Measurements from ENCODE around the gene BCHE.

BCHE gene

GRCh38 chr3:165837058-165837525, at the start of gene BCHE:
BCHE (minus strand) TSS chr3:165837423; CDS start chr3:165831033, 6,390 bp downstream.
- no peak for DNase-seq

- DNase-seq = no peak
Observed at GRCh38 chr3:165885558-165886270, 48.5 kb upstream of the BCHE start.

- DNase-seq = no peak
Observed at GRCh38 chr3:165884518-165884917, 47.3 kb upstream of the BCHE start.

GRCh38 chr3:165883863-165884478, 46.7 kb upstream of the BCHE start:
- DNase-seq = no peak

- no peak for DNase-seq
Observed at GRCh38 chr3:165883117-165883516, 45.9 kb upstream of the BCHE start.

GRCh38 chr3:165875644-165876043, 38.4 kb upstream of the BCHE start:
- DNase-seq = no peak

GRCh38 chr3:165874663-165875489, 37.7 kb upstream of the BCHE start:
- DNase-seq = no peak

- no peak for DNase-seq
Observed at GRCh38 chr3:165868088-165868487, 30.9 kb upstream of the BCHE start.

GRCh38 chr3:165859061-165859460, 21.8 kb upstream of the BCHE start:
- no peak for DNase-seq

- DNase-seq = no peak
Observed at GRCh38 chr3:165855581-165855980, 18.4 kb upstream of the BCHE start.

- no peak for DNase-seq
Observed at GRCh38 chr3:165854696-165855095, 17.5 kb upstream of the BCHE start.

GRCh38 chr3:165852711-165853110, 15.5 kb upstream of the BCHE start:
- no peak for DNase-seq

- no peak for DNase-seq
Observed at GRCh38 chr3:165852191-165852590, 15.0 kb upstream of the BCHE start.

- no peak for DNase-seq
Observed at GRCh38 chr3:165846056-165846455, 8.8 kb upstream of the BCHE start.

GRCh38 chr3:165839296-165840076, 2.3 kb upstream of the BCHE start:
- DNase-seq = no peak

- DNase-seq = no peak
Observed at GRCh38 chr3:165837801-165838200, 578 bp upstream of the BCHE start.

GRCh38 chr3:165835431-165835830, 1.8 kb downstream of the BCHE start:
- no peak for DNase-seq

GRCh38 chr3:165830746-165831145, 6.5 kb downstream of the BCHE start:
- no peak for DNase-seq

- DNase-seq = peak; percentile 14
Observed at GRCh38 chr3:165827883-165828282, 9.3 kb downstream of the BCHE start.

GRCh38 chr3:165827233-165827632, 10.0 kb downstream of the BCHE start:
- DNase-seq = no peak

- no peak for DNase-seq
Observed at GRCh38 chr3:165820671-165821123, 16.5 kb downstream of the BCHE start.

GRCh38 chr3:165817160-165817709, 20.0 kb downstream of the BCHE start:
- no peak for DNase-seq

Data from SIG-M5 (cell line).